ENCODE results near the gene PLA2G4D.

Gene PLA2G4D

GRCh38 chr15:42037656-42038055 is 56.7 kb downstream of the PLA2G4D start:
- DNase-seq (ENCODE audit: low read depth, low spot score), result peak; percentile 28

GRCh38 chr15:42036966-42037365 is 57.4 kb downstream of the PLA2G4D start:
- no peak for DNase-seq (ENCODE audit: low read depth, low spot score)
- H3K4me3 ChIP-seq (ENCODE audit: low read length), result no peak overlapping the region

More at GRCh38 chr15:42037656-42038055, 56.7 kb downstream of the PLA2G4D start:
- H3K4me3 ChIP-seq (ENCODE audit: low read length), result no peak overlapping the region

- DNase-seq (ENCODE audit: low read depth, low spot score), result no peak
- H3K4me3 ChIP-seq (ENCODE audit: low read length), result no peak overlapping the region
These were observed 58.1 kb downstream of the PLA2G4D start for GRCh38 chr15:42036112-42036905.

GRCh38 chr15:42035435-42035761 is 59.0 kb downstream of the PLA2G4D start:
- DNase-seq (ENCODE audit: low read depth, low spot score), result no peak

GRCh38 chr15:42034628-42035434 is 59.5 kb downstream of the PLA2G4D start:
- DNase-seq (ENCODE audit: low read depth, low spot score), result no peak
- no peak overlapping the region for H3K4me3 ChIP-seq (ENCODE audit: low read length)

More at GRCh38 chr15:42035435-42035761, 59.0 kb downstream of the PLA2G4D start:
- no peak overlapping the region for H3K4me3 ChIP-seq (ENCODE audit: low read length)

GRCh38 chr15:42033214-42033873 is 61.0 kb downstream of the PLA2G4D start:
- no peak for DNase-seq (ENCODE audit: low read depth, low spot score)
- no peak overlapping the region for H3K4me3 ChIP-seq (ENCODE audit: low read length)

- DNase-seq (ENCODE audit: low read depth, low spot score), result no peak
These were observed 61.8 kb downstream of the PLA2G4D start for GRCh38 chr15:42032376-42033213.

GRCh38 chr15:42031198-42031915 is 63.0 kb downstream of the PLA2G4D start:
- no peak for DNase-seq (ENCODE audit: low read depth, low spot score)
- H3K4me3 ChIP-seq (ENCODE audit: low read length), result no peak overlapping the region

More at GRCh38 chr15:42032376-42033213, 61.8 kb downstream of the PLA2G4D start:
- no peak overlapping the region for H3K4me3 ChIP-seq (ENCODE audit: low read length)

- no peak for DNase-seq (ENCODE audit: low read depth, low spot score)
- H3K4me3 ChIP-seq (ENCODE audit: low read length), result no peak overlapping the region
These were observed 66.8 kb downstream of the PLA2G4D start for GRCh38 chr15:42027521-42027920.

GRCh38 chr15:42024303-42024702 is 70.1 kb downstream of the PLA2G4D start:
- no peak overlapping the region for H3K4me3 ChIP-seq (ENCODE audit: low read length)
- DNase-seq (ENCODE audit: low read depth, low spot score), result no peak

- no peak for DNase-seq (ENCODE audit: low read depth, low spot score)
- H3K4me3 ChIP-seq (ENCODE audit: low read length), result no peak overlapping the region
These were observed 72.8 kb downstream of the PLA2G4D start for GRCh38 chr15:42021593-42021992.

- DNase-seq (ENCODE audit: low read depth, low spot score), result no peak
- no peak within 1 kb of the TSS for H3K4me3 ChIP-seq (ENCODE audit: low read length)
These were observed 73.6 kb downstream of the PLA2G4D start, which contains the start of gene PLA2G4E for GRCh38 chr15:42020713-42021273. PLA2G4E (minus strand) TSS chr15:42021042; CDS start chr15:42021030, 12 bp downstream.

- H3K4me3 ChIP-seq (ENCODE audit: low read length), result no peak overlapping the region
- no peak for DNase-seq (ENCODE audit: low read depth, low spot score)
These were observed 75.8 kb downstream of the PLA2G4D start for GRCh38 chr15:42018306-42019224.

All from Jurkat, Clone E6-1 (cell line).